Vagina (tissue), 2 donors: ENCODE results near the gene PTCH2.

Experiments used
- POLR2A ChIP-seq, 2 donors: fragments of 450-650 bp; IDR thresholded peaks; one replicate each; pipeline ENCODE4 v1.6.1; 2017; ENCODE audit warnings: antibody characterized with exemption in 2 of 2, mild to moderate bottlenecking in 2 of 2, moderate library complexity in 2 of 2
- POLR2AphosphoS5 ChIP-seq, 2 donors: sonication (generic); formaldehyde crosslinking; IDR thresholded peaks; one replicate each; pipeline ENCODE4 v1.9.0; 2017; ENCODE audit warnings: antibody characterized with exemption in 2 of 2, mild to moderate bottlenecking in 2 of 2, low read depth in 1 of 2; ENCODE audit not compliant: insufficient read depth in 1 of 2
- TF ChIP-seq, protein P1 (sequence below), 3 experiments: fragments of 450-650 bp in 2 of 3; fragments of 200-600 bp in 1 of 3; sonication (generic) in 1 of 3; IDR thresholded peaks; one replicate each; pipeline ENCODE4 v1.5.1; 2017 to 2019; ENCODE audit warnings: antibody characterized with exemption in 3 of 3, mild to moderate bottlenecking in 2 of 3, moderate library complexity in 2 of 3

- TF ChIP-seq, protein P1, sequence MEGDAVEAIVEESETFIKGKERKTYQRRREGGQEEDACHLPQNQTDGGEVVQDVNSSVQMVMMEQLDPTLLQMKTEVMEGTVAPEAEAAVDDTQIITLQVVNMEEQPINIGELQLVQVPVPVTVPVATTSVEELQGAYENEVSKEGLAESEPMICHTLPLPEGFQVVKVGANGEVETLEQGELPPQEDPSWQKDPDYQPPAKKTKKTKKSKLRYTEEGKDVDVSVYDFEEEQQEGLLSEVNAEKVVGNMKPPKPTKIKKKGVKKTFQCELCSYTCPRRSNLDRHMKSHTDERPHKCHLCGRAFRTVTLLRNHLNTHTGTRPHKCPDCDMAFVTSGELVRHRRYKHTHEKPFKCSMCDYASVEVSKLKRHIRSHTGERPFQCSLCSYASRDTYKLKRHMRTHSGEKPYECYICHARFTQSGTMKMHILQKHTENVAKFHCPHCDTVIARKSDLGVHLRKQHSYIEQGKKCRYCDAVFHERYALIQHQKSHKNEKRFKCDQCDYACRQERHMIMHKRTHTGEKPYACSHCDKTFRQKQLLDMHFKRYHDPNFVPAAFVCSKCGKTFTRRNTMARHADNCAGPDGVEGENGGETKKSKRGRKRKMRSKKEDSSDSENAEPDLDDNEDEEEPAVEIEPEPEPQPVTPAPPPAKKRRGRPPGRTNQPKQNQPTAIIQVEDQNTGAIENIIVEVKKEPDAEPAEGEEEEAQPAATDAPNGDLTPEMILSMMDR (IDR thresholded peaks at IDR 0.05): no peak
- peak in 1 of 2 donors; percentile 24 for TF ChIP-seq POLR2AphosphoS5 (IDR thresholded peaks at IDR 0.05; ENCODE audit: insufficient read depth in 1 of 2, low read depth in 1 of 2)
- TF ChIP-seq POLR2A (IDR thresholded peaks at IDR 0.05): no peak
Observed at GRCh38 chr1:44884746-44885145, 41.7 kb upstream of the PTCH2 start.
